GM11168 (cell line): ENCODE results near the gene HTR3E.
"Not testable (repeated sequence)": the region's sequence is repeated elsewhere in the genome, so short reads cannot be mapped to it uniquely, and the experiment has no call there.

Source experiments
- in situ Hi-C: fragments of 300-500 bp; cut with MboI; formaldehyde crosslinking; loops from one replicate; pipeline ENCODE4 v1.12.0; 2022; ENCODE audit warnings: low sequenced_read_pairs; ENCODE audit not compliant: unreplicated experiment

The HTR3E gene

GRCh38 chr3:184149770-184150169 lies 52.9 kb downstream of the HTR3E start:
- in situ Hi-C loops: not testable (repeated sequence)

- in situ Hi-C loops: no loop called here
Measured at GRCh38 chr3:184154885-184155643, 58.2 kb downstream of the HTR3E start, which contains the start of gene DVL3. Gene DVL3 (plus strand): TSS chr3:184155377. CDS start chr3:184155636, 259 bp downstream.

GRCh38 chr3:184155644-184156521 lies 59.0 kb downstream of the HTR3E start:
- in situ Hi-C loops: no loop called here

GRCh38 chr3:184156522-184156955 lies 59.7 kb downstream of the HTR3E start:
- in situ Hi-C loops: no loop called here
